HepG2 (cell line): ENCODE data around the gene STRN4. TPM values are rescaled to one million over a fixed set of nuclear protein-coding genes. Genes with fewer than 3 reads are reported as not detected.

ENCODE experiments used
- ARID5B ChIP-seq: IDR thresholded peaks from 2 replicates; pipeline ENCODE4 v1.4.0; 2020; ENCODE audit warnings: mild to moderate bottlenecking, missing genetic modification reagents
- ATF1 ChIP-seq: IDR thresholded peaks from 2 replicates; pipeline ENCODE4 v1.6.1; 2016; ENCODE audit warnings: mild to moderate bottlenecking, control low read depth
- BCL6 ChIP-seq: IDR thresholded peaks from 2 replicates; pipeline ENCODE4 v1.6.1; 2016; ENCODE audit warnings: missing genetic modification reagents, missing compliant biosample characterization
- CBX1 ChIP-seq: IDR thresholded peaks from one replicate; pipeline ENCODE4 v1.6.1; 2016; ENCODE audit warnings: antibody characterized with exemption, low read depth
- HOXA9 ChIP-seq: sonication (generic); formaldehyde crosslinking; IDR thresholded peaks from 2 replicates; pipeline ENCODE4 v1.8.1; 2022; ENCODE audit warnings: missing genetic modification reagents, mild to moderate bottlenecking, moderate library complexity, borderline replicate concordance
- IKZF1 ChIP-seq: fragments of 450-650 bp; IDR thresholded peaks from 2 replicates; pipeline ENCODE4 v1.7.1; 2016
- RARG ChIP-seq: sonication (generic); formaldehyde crosslinking; IDR thresholded peaks from 2 replicates; pipeline ENCODE4 v1.4.0; 2020; ENCODE audit warnings: low read depth, mild to moderate bottlenecking, missing genetic modification reagents
- RXRA ChIP-seq: sonication (generic); formaldehyde crosslinking; IDR thresholded peaks from 2 replicates; pipeline ENCODE4 v1.5.1; 2020; ENCODE audit warnings: missing genetic modification reagents
- SIX4 ChIP-seq: sonication (generic); formaldehyde crosslinking; IDR thresholded peaks from 2 replicates; pipeline ENCODE4 v1.4.0; 2020; ENCODE audit warnings: missing genetic modification reagents
- THAP8 ChIP-seq: sonication (generic); formaldehyde crosslinking; IDR thresholded peaks from 2 replicates; pipeline ENCODE4 v1.5.1; 2020; ENCODE audit warnings: missing genetic modification reagents, mild to moderate bottlenecking, borderline replicate concordance
- ZBTB8A ChIP-seq: sonication (generic); formaldehyde crosslinking; IDR thresholded peaks from 2 replicates; pipeline ENCODE4 v1.4.0; 2020; ENCODE audit warnings: mild to moderate bottlenecking, low read depth, missing genetic modification reagents, borderline replicate concordance
- ZFP41 ChIP-seq: sonication (generic); formaldehyde crosslinking; IDR thresholded peaks from 2 replicates; pipeline ENCODE4 v1.4.0; 2020; ENCODE audit warnings: mild to moderate bottlenecking, missing genetic modification reagents, borderline replicate concordance
- ZFYVE20 ChIP-seq: sonication (generic); formaldehyde crosslinking; IDR thresholded peaks from 2 replicates; pipeline ENCODE4 v1.8.0; 2023; ENCODE audit warnings: low read depth, mild to moderate bottlenecking, moderate library complexity, missing genetic modification reagents, borderline replicate concordance
- ZNF205 ChIP-seq: IDR thresholded peaks from 2 replicates; pipeline ENCODE4 v1.6.1; 2018; ENCODE audit warnings: missing biosample characterization, missing genetic modification reagents
- ZNF30 ChIP-seq: sonication (generic); formaldehyde crosslinking; IDR thresholded peaks from 2 replicates; pipeline ENCODE4 v1.5.0; 2020; ENCODE audit warnings: mild to moderate bottlenecking, missing genetic modification reagents
- ZNF503 ChIP-seq: sonication (generic); formaldehyde crosslinking; IDR thresholded peaks from 2 replicates; pipeline ENCODE4 v1.4.0; 2020; ENCODE audit warnings: missing genetic modification reagents
- ZSCAN25 ChIP-seq: sonication (generic); formaldehyde crosslinking; IDR thresholded peaks from 2 replicates; pipeline ENCODE4 v1.8.0; 2022; ENCODE audit warnings: mild to moderate bottlenecking, missing genetic modification reagents
- ZXDC ChIP-seq: sonication (generic); formaldehyde crosslinking; IDR thresholded peaks from 2 replicates; pipeline ENCODE4 v1.5.0; 2020; ENCODE audit warnings: mild to moderate bottlenecking, missing genetic modification reagents
- polyA plus RNA-seq, 8 experiments: library from polyadenylated mRNA; depleted of rRNA in 3 of 8; stranded (reverse) in 7 of 8; unstranded in 1 of 8; fragments of >200 nt; fragmentation: Illumina TruSeq in 4 of 8; extraction: Trizol in 4 of 8; gene quantifications; 2 replicates each; pipeline versions ENCODE4 v1.2.1 to v1.2.3, GENCODE V29; 2011 to 2016; ENCODE audit warnings: low read depth in 4 of 8, missing spikeins in 1 of 8, mixed read lengths in 1 of 8; ENCODE audit not compliant: insufficient read depth in 1 of 8
- total RNA-seq, 5 experiments: library from RNA; depleted of rRNA; stranded (reverse); fragments of >200 nt; fragmentation: Illumina TruSeq; extraction: Trizol; gene quantifications; 2 replicates each; pipeline ENCODE4 v1.2.3, GENCODE V29; 2016; ENCODE audit warnings: low read depth in 1 of 5

The STRN4 gene
- total and polyA plus RNA-seq, 2 of the 13 experiments (the other 11 are each of a cell fraction or from before 2014, with no cell fraction given), result 43.1 to 57.3 TPM

GRCh38 chr19:46788262-46788967 is 42.2 kb upstream of the STRN4 start, which contains the start of gene SLC1A5 (continued):
- TF ChIP-seq ZBTB8A (CRISPR knock-in tag), result no peak
- no peak for TF ChIP-seq IKZF1
- peak; percentile 58 for TF ChIP-seq ARID5B (CRISPR knock-in tag)
- 0 out of 2 replicates have a peak, but pooled peaks have one; percentile 18 for TF ChIP-seq RXRA (CRISPR knock-in tag)
- no peak for TF ChIP-seq ATF1 (CRISPR knock-in tag)
- TF ChIP-seq BCL6, result peak; percentile 45; the same call in 1 of the 2 replicates
- no peak for TF ChIP-seq THAP8 (CRISPR knock-in tag)
- no peak for TF ChIP-seq ZNF30
- TF ChIP-seq SIX4 (CRISPR knock-in tag), result peak; percentile 73
- TF ChIP-seq CBX1, result peak; percentile 68
- peak; percentile 35; the same call in 1 of the 2 replicates for TF ChIP-seq ZFP41 (CRISPR knock-in tag)
- TF ChIP-seq ZNF503, result no peak
- no peak for TF ChIP-seq HOXA9 (CRISPR knock-in tag)
- no peak for TF ChIP-seq ZFYVE20
- 0 out of 2 replicates have a peak, but pooled peaks have one; percentile 40 for TF ChIP-seq ZSCAN25 (CRISPR knock-in tag)
- TF ChIP-seq ZNF205 (CRISPR knock-in tag), result peak; percentile 54; the same call in 1 of the 2 replicates
- no peak for TF ChIP-seq ZXDC (CRISPR knock-in tag)
- peak; percentile 76; the same call in 1 of the 2 replicates for TF ChIP-seq RARG (CRISPR knock-in tag)
